Superior temporal gyrus (tissue), 1 donor: Measurements from ENCODE around the gene IRS1.
A peak's percentile ranks its signal among the peaks of the same experiment; 100 is the strongest.

Experiments used
- DNase-seq: peaks from one replicate; pipeline ENCODE4 v3.0.0-alpha.2; 2016; ENCODE audit errors: extremely low spot score

Gene IRS1

DNA sequence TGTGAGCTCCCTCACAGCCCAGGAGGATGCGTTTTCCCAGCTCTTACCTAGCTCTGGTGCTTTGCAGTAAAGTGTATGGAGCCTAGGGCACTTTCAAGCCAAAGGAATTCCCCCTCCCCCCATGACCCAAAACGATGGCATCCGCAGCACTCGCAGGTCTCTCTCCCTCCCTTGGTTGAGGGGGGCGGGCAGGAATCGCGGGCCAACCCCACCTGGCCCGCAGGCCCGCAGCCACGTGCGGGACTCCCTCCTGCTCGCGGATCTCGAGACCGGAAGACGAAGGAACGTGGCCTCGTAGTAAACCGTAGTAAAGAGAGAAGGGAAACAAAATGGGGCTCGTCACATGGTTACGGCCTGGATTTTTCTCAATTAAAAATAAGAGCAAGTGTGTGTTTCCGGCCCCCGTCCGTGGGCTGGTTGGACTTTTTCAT is 8.5 kb downstream of the IRS1 start:
- DNase-seq, result peak; percentile 80

DNA sequence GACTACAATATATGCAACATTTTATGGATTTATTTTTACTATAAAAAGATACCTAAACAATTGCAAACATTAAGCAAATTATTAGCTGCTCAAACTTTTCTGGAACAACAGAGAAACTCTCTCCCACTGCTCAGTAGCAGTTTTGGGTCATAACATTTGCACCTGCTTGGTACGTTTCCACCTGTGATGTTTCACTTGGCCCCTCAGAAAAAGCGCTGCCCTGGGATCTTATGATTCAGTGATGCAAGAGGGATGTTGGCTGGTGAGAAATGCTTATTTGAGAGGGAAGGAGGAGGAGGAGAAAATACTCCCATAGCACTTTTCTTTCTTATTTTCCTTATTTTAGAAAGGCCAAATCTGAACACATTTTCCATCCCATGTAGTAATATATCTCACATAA is 9.2 kb downstream of the IRS1 start:
- DNase-seq, result no peak

DNA sequence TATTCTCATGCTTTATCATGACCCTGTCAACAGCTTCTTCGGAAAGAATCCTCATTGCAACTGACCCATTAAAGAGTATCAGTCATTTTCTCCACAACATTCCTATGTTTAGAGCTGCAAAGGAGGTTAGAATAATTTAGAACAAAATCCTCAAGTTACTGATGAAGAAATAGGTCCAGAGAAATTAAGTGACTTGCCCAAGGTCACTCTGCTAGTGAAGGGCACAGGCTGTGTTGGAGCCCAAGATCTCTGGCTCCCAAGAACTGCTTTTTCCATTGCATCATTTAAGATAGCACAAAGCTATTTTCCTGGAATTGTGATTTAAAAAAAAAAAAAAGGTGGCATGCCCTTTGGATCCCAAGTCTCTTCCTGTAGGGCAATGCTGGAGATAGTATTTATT is 9.6 kb downstream of the IRS1 start:
- DNase-seq, result no peak

DNA sequence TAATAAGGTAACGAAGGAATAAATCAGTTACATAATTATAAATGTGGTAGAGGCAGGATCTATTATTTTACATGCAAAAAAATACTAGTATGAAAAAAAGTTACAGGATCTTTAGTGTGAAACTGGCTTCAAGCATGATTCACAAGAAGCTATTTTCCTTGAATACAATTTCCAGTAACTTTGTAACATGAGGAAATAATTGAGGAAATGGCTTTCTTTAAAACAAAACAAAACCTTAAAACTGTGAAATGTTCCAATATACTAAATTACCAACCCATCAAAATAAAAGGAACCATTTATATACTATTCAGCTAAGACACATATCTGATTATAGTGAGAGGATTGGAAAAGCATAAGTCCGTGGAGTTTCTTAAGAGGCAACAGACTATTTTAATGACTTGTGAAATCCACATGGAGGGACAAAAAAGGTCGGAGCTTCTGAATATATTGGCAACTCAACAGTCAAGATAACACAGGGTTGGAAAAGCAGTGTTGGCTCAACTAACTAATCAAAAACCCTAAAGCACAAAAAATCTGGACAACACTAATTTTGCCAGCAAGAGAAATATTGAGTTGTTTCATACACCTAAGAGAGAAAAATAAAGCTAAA is 10.6 kb downstream of the IRS1 start:
- no peak for DNase-seq

DNA sequence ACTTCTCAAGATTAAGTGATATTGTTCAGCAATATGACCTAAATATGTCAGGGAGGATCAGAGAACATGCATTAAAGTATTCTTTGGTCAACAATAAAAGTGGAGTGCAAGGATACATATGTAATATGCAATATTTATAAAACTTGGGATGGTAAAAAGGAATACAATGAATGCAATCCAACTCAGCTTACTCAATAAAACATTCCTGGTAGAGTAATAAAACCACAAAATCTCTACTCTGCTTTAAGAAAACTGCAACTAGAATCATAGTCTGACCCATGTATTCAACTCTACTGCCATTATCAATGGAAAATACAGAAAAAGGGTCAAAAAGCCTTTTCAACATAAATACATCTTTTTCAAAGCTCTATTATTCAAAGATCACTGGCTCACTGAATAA is 11.6 kb downstream of the IRS1 start:
- no peak for DNase-seq

DNA sequence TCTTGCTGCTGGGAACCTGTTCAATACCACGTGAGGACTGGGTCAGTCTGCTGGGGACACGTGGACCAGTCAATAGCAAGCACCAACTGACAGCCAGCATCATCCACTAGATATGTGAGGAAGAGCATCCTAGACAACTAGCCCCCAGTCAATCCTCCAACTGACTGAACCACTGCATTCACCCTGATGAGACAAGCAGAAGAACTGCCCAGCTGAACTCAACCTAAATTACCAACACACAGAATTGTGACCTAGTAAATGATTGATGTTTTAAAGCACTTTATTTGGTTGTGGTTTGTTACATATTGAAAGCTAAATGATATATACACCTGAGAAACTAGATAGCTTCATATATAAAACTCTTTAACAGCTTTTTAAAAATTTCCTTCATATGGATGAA is 15.7 kb downstream of the IRS1 start:
- no peak for DNase-seq

DNA sequence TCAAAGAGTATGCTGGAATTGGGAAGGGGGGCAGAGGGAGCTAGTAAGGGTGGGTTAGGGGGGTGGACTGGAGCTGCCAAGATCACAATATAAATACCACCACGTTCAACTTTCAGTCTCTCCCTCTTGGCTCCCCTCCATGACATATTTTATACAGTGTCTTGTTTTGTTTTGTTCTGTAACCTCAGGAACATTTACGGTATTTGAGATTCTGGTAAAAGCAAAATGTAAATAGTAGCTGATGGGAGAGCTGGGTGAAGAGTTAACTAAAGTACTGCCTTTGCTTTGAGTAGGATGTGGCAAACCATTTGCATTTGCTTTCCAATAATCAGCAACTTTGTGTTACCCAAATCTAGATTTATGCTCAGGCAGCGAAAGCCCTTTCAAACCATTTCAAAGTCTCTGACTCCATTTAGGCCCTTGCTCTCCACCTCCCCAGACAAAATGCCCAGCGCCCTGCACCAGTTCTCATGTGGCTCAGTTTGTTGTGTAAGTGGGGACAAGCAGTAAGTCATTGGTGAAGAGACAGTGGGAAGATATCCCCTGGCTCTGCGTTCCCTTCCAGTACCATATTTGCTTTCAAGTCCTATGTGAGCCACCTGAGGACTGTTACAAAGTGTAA is 17.4 kb downstream of the IRS1 start:
- DNase-seq, result no peak

DNA sequence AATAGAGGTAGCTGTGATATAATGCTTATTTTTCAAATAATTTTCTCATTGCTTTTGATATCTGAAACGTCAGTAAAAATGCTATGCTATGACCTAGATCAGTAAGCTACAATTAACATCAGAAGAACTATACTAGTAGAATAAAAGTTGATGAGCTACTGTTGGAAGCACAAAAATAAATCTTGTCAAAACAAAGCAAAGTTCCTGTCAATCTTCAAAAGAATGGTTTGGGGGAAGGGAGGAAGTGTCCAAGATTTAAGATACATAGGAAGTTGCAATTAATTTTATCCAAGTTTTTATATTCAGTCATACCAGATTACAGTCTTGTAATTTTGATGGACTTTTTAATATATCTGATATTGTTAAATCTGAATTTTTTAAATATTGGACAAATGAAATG is 19.2 kb downstream of the IRS1 start:
- DNase-seq, result no peak

DNA sequence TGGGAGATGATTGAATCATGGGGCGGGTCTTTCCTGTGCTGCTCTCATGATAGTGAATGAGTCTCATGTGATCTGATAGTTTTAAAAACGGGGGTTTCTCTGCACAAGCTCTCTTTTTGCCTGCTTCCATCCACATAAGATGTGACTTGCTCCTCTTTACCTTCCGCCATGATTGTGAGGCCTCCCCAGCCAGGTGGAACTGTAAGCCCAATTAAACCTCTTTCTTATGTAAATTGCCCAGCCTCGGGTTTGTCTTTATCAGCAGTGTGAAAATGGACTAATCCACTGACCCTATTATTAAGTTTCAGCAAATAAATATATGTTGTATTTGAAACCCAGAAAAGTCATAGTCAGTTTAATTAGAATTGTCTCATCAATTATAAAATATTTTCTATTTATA is 22.0 kb downstream of the IRS1 start:
- no peak for DNase-seq

DNA sequence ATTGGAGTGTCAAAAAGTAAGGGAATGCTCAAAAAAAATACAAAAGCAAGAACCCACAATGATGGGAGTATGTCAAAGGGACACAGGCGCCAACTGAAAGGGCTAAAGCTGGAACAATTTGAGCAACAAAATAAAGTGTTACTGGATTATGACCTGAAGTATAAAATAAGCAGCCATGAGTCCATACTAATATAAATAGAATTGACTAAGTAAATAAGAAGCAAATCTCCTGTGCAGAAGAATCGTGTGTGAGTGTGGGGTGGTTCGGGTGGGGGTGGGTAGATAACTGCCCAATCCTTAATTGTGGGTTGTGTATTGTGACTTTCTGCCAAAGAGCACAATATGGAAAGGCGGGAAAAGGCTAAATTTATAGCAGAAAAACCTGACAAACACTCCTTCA is 23.5 kb downstream of the IRS1 start:
- no peak for DNase-seq

DNA sequence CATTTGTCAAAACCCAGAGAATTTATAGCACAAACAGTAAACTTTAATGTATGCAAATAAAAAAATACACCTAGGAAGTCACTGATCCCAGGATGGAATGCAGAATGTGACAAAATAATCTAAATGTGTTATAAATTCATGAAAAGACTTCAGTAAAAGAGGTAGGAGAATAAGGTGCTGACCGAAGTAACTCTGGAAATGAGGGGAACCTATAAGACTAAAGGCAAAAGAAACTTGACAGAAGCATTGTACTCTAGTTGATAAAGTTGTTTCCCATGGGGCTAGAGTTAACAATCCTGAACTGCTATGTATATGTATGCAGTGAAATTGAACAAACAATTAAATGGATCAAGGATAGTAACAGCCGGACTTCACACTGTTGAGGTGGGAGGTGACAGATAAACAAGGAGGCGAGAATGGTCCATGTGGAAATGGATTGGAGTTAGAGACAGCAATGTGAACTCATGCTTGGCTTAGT is 24.5 kb downstream of the IRS1 start:
- no peak for DNase-seq

DNA sequence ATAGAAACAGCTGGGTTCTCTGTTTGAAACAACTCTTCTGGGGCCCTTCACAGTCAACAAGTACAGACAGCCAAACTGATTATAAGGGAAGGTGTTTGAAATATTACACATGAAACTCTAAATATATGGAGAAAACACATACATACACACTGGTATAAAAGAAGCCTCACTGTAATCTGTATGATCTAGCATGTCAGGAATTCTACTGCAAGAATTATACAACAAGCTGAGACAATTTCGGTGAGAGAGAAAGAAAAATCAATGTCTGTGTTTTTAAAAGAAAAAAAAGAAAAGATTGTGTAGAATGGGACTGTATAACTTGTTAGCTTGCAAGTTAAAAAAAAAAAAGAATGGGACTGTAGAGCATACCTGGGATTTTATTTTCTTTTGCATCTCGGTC is 26.3 kb downstream of the IRS1 start:
- no peak for DNase-seq

DNA sequence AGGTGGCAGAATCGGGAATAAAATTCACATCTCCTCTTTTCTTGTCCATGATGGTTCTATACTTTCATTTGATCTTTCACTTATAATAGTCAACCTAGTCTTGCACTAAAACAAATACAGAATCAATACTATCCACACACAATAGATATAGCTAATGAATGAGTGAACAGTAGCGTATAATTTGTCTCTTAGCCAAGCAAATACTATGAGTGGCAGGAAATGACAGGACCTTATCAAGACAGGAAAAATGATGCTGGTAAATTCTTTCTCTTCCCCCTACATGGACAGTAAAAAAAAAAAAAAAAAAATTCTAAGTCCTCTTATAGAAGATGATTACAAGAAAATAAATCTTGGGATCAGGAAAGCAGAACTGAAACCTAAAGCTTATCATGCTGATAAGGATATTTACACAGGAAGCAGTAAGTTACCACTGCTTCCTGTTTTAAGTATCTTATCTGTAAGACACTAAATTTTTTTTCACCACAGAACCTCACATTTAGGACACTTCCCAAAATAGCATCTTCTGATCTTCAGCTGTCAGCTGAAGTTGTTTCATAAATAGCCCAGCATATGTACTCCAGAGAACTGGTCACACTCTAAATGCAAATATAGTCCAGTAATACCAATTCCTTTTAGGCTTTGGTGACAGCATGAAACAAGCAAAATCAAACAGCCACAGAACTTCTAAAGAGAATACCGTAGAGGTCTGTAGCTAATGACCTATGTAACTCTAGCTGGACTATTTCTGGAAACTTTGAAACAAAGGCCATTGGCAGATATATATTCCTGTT is 27.0 kb downstream of the IRS1 start:
- no peak for DNase-seq

DNA sequence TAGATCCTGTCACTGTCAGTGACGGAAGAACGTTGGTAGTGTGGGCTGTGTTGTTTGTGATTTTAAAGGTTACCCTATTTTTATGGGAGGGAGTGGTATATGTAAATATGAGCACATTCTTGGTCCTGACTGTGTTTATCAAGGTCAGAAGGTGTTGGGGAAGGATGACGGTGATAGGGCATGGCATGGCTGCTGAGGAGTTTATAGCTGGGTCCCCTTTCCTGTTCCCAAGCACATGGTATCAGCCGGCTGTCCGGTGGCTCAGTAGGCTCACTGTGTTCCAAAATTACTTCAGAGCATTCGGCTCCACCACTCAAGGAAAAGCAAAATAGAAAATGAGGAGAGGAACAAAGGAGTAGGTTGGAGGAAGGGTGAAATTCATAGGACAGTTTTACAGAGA is 28.6 kb downstream of the IRS1 start:
- DNase-seq, result no peak

DNA sequence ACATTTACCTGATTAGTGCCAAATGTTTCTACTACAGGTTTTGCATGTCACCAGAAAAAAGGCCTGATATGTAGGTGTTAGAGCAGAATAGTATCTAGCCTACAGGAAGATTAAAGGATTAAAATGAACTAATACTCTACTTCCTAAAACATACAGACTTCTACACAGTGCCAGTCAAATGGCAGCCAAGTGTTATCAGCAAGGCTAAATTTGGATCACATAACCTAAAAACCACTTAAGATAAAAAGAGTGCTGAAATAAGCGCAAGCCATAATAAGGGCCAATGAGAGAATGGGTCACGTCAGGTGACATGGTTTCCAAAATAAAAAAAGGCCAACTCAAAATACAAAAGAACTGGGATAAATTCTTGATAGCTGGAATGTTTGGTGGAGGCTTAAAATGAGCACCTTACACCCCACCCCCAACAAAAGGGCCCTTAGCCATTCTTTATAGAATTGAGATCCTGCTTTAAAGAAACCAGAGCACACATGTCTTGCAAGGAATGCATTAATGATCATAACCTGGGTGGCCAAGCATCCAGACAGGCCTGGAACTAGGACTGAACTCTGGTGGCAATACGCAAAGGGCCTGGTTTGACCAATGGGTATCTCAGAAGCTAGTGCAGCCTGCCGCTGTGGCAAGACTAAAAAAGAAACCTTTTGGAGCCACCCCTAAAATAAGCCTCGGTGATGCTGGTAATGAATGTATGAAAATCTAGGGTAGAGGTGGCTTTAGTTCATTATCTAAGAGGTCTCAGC is 32.4 kb downstream of the IRS1 start:
- no peak for DNase-seq

DNA sequence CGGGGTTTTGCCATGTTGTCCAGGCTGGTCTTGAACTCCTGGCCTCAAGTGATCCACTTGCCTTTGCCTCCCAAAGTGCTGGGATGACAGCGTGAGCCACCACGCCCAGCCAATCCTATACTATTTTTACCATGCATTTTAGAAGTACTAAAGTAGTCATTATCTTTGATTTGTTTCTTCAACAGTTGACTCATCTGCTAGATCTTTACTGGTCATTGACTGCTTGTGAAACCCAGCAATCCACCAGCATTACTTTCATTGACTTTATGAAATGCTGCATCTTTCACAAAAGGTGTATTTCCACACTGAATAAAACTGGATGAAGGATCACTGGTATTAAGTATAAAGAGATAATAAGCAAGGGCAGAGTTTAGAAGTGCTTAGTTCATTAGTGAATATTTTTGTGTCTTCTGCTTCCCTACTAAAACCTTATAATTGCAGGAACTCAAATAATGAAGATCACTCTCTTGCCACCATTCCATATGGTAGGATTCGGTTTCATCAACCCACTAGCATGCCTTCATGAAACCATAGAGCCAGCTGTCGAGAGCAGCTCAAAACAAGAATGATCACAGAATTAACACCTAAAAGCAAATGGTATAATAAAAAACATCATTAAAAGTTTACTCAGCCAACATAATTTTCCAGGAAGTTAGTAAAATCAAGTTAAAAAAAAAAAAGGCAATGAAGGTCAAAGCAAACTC is 33.1 kb downstream of the IRS1 start:
- DNase-seq, result no peak

DNA sequence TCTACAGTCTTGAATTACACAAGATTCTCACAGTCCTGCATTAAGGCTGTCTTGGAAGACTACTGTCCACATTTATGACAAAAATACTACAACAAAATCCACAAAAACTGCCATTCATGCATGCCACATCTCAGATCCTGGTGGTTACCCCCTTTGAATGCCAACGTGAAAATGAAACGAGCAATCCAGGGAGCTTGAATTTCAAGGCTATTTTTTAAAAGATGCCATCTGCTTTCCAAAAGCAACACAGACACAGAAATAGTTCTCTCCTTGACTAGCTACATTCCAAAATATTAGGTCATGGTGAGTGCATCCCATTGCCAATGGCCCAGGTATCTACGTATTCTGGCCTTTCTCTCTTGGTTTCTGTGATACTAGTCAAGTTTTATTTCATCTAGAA is 36.3 kb downstream of the IRS1 start:
- no peak for DNase-seq

DNA sequence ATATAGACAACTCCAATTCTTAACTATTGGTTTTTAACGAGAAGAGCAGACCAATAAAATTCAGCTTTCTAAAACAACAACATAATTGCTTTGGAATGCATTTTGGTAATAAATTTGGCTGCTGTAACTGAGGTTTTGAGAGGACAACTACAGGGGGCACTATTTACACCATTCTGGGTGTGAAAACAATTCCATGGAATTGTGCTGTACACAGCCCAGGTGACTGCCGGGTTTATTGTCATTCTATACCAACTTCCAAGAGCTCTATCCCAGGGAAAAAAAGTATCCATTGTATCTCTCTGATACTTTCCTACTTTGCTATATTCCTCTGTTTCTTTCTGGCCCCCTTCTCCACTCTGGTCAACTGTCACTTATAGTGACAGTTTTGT is 38.4 kb downstream of the IRS1 start:
- DNase-seq, result no peak

DNA sequence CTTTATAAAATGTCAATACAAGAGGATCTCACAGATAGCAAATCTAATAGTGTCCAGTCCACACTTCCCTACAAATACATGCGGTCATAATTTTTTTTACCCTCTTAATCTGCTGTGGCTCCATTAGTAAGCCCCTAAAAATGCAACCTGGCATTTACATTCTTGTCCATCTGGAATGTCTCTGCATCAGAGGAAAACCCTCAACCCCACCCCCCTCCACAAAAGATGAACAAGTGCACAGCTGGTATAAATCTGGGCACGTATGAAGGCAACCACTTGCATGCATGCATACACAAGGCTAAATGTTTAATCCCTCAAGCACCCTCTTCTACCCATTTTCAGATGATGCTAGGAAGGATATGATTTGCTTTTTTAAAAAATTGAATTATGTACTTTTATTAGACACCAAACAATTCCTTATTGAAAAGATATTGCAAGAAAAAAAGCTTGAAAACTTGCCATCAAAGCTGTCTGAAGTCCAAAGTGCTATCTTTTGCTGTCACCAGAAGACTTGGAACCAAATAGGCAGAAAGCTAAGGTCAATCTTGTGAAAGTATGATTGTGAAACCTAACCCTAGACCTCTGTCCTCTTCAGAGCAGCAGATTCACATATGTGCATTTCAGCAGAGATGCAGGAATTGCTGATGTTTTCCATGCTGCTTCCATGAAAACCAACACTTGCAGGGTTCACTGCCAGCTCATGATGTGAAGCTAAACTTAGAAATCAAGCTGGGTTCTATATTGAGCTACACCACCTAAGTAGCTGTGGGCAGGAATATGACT is 39.0 kb downstream of the IRS1 start:
- DNase-seq, result no peak

DNA sequence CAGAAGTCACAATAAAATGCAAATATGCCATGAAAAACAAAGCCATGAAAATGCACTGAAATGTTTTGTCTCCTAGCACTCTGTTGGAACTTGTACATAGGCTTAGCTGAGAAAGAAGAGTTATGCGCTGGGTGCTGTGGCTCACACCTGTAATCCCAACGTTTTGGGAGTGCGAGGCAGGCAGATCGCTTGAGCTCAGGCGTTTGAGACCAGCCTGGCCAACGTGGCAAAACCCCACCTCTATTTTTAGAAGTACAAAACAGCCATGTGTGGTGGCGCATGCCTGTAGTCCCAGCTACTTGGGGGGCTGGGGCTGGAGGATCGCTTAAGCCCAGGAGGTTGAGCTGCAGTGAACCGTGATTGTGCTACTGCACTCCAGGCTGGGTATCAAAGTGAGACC is 39.9 kb downstream of the IRS1 start:
- DNase-seq, result no peak
